Peyer's patch (tissue), 4 donors: ENCODE data around the gene MRPL42.

Experiments used
- CTCF ChIP-seq, 6 experiments: fragments of 450-650 bp in 4 of 6; fragments of 200-600 bp in 2 of 6; sonication (generic) in 1 of 6; IDR thresholded peaks; one replicate each; pipeline ENCODE4 v1.5.1; 2017 to 2019; ENCODE audit warnings: antibody characterized with exemption in 6 of 6, mild to moderate bottlenecking in 3 of 6, moderate library complexity in 1 of 6
- POLR2A ChIP-seq, 2 donors: fragments of 450-650 bp; IDR thresholded peaks; one replicate each; pipeline ENCODE4 v1.5.1; 2017; ENCODE audit warnings: antibody characterized with exemption in 2 of 2, mild to moderate bottlenecking in 2 of 2, moderate library complexity in 2 of 2

- TF ChIP-seq POLR2A (IDR thresholded peaks at IDR 0.05) (no peak), CTCF (IDR thresholded peaks at IDR 0.05) (no peak)
Observed at GRCh38 chr12:93442411-93443340, 24.6 kb upstream of the MRPL42 start.
